ENCODE data around the gene BBS7.

- TF ChIP-seq CTCF (conservative IDR thresholded peaks at IDR 0.05; ENCODE audit: low read length), result no peak
- TF ChIP-seq EZH2phosphoT487 (IDR thresholded peaks at IDR 0.05; ENCODE audit: borderline replicate concordance, low read depth, low read length), result no peak
Measured at GRCh38 chr4:121885115-121885514, 14.8 kb upstream of the BBS7 start.

All from OCI-LY7 (cell line).